Mammary epithelial cell (primary cell): Measurements from ENCODE around the gene PFN3.

ENCODE experiments used
- EZH2 ChIP-seq: IDR thresholded peaks from 2 replicates; pipeline ENCODE4 v1.6.1; 2012; ENCODE audit warnings: low read length, inconsistent platforms, borderline replicate concordance
- TF ChIP-seq, protein P1 (sequence below), 2 donors: IDR thresholded peaks in 1 of 2; conservative IDR thresholded peaks in 1 of 2; 2 replicates each; pipeline ENCODE4 v1.5.1; 2011 to 2012; ENCODE audit warnings: inconsistent platforms in 2 of 2, low read length in 2 of 2, mild to moderate bottlenecking in 2 of 2, control low read depth in 1 of 2, low read depth in 1 of 2; ENCODE audit not compliant: insufficient read depth in 1 of 2; ENCODE audit errors: extremely low read depth in 1 of 2

DNA sequence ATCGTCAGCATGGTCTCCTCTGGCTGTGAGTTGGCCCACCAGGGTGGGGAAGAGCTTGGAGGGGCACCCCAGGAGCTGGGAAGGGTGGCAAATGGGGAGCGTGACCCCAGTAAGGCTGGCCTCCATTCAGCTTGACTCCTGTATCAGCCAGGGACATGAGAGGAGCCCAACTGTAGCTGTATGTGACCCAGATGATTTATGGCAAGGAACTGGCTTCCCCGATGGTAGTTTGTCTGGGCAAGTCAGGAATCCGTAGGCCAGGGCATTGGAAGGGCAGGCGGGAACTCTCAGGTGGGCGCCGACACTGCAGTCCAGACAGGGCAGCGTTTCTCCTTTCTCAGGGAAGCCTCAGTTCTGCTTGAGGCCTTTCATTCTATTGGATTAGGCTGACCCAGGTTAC lies 13.9 kb downstream of the PFN3 start:
- TF ChIP-seq, protein P1, sequence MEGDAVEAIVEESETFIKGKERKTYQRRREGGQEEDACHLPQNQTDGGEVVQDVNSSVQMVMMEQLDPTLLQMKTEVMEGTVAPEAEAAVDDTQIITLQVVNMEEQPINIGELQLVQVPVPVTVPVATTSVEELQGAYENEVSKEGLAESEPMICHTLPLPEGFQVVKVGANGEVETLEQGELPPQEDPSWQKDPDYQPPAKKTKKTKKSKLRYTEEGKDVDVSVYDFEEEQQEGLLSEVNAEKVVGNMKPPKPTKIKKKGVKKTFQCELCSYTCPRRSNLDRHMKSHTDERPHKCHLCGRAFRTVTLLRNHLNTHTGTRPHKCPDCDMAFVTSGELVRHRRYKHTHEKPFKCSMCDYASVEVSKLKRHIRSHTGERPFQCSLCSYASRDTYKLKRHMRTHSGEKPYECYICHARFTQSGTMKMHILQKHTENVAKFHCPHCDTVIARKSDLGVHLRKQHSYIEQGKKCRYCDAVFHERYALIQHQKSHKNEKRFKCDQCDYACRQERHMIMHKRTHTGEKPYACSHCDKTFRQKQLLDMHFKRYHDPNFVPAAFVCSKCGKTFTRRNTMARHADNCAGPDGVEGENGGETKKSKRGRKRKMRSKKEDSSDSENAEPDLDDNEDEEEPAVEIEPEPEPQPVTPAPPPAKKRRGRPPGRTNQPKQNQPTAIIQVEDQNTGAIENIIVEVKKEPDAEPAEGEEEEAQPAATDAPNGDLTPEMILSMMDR (conservative IDR thresholded peaks at IDR 0.05 in 1 of 2, IDR thresholded peaks at IDR 0.05 in 1 of 2; ENCODE audit: extremely low read depth in 1 of 2, insufficient read depth in 1 of 2, low read depth in 1 of 2, low read length in 2 of 2): no peak
- no peak for TF ChIP-seq EZH2
